Cardiac fibroblast (primary cell): ENCODE data around the gene SORCS3.

ENCODE experiments used
- DNase-seq, 2 donors: peaks; one replicate each; pipeline versions ENCODE4 v3.0.0 to v3.0.0-alpha.2; 2010; ENCODE audit warnings: low read depth in 2 of 2
- H3K4me3 ChIP-seq, 2 donors: replicated peaks in 1 of 2; 1 replicate in 1 of 2; 2 replicates in 1 of 2; pipeline ENCODE4 v1.5.1; 2011; ENCODE audit warnings: low read depth in 2 of 2, low read length in 2 of 2, mild to moderate bottlenecking in 2 of 2, moderate library complexity in 1 of 2
- CTCF ChIP-seq: IDR thresholded peaks from one replicate; pipeline ENCODE4 v1.5.1; 2011; ENCODE audit warnings: low read depth, mild to moderate bottlenecking, low read length, inconsistent platforms

The SORCS3 gene

GRCh38 chr10:104779701-104780100, 138.6 kb downstream of the SORCS3 start:
- no peak for TF ChIP-seq CTCF
- H3K4me3 ChIP-seq: no peak overlapping the region
- no peak for DNase-seq

GRCh38 chr10:104780165-104780564, 139.1 kb downstream of the SORCS3 start:
- TF ChIP-seq CTCF: no peak
- no peak for DNase-seq
- no peak overlapping the region for H3K4me3 ChIP-seq

DNA sequence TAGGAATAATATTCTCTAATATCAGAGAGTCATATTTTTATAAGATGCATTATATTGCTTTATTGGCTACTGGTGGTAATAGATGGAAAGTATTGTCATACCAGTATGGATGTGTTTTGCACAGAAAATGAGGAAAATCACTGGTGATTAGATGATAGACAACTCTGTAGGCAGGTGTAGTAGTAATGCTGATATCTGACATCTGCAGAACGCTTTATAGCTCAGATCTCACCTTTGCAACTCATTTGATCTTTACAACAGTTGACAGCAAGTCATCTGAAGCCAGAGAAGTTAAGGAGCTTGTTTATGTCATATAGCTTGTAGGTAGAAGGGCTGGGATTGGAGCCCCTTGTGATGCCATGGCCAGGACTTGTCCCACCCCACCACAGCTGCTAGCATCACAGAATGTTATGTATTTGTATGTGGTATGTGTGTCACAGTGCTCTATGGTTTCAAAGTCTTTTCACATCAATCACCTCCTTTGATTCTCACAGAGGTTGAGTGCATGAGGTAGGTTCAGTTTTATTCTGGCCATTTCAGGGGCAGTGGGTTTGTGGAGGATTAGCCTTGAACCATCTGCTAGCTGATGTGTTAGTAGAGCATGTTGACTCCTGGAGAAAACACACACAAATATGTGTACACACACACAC, 140.0 kb downstream of the SORCS3 start:
- H3K4me3 ChIP-seq: no peak overlapping the region
- no peak for DNase-seq
- no peak for TF ChIP-seq CTCF

DNA sequence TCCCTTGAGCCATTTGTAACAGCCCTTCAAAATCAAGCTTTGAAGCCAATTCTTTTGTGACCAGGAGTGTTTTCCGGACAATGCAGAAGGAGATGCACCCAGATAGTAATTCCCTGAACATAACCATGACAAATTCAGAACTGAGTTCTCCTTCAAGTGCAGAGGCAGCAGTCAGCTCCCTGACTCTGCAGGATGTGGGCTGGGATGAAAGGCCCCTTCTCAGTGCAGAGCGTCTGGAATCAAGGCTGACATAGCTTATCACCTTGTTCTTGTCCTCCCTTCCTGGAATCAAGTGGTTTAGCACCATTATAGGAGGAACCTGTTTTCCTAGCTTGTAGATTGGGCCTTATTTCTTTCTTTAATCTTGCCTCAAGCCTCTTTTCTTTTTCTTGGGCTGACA, 143.4 kb downstream of the SORCS3 start:
- DNase-seq: no peak
- no peak for TF ChIP-seq CTCF
- H3K4me3 ChIP-seq: no peak overlapping the region

DNA sequence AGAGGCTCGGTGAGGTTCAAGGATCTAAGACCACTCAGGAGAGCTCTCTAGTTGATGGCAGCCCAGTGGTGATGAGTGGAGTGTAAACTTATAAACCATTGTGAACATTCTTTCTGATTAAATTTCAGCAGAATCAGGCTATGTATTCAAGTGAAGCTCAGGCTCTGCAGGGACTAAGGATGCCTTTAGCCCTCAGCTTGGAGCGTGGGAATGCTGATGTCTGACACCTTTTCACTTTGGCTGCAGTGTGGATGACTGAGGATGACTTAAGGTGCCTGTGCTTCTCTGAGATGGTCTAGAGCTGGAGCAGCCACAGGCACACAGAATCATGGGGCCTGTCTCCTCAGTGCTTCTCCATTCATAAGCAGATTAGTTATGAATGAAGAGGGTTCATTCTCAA, 150.4 kb downstream of the SORCS3 start:
- TF ChIP-seq CTCF: no peak
- no peak overlapping the region for H3K4me3 ChIP-seq
- no peak for DNase-seq

DNA sequence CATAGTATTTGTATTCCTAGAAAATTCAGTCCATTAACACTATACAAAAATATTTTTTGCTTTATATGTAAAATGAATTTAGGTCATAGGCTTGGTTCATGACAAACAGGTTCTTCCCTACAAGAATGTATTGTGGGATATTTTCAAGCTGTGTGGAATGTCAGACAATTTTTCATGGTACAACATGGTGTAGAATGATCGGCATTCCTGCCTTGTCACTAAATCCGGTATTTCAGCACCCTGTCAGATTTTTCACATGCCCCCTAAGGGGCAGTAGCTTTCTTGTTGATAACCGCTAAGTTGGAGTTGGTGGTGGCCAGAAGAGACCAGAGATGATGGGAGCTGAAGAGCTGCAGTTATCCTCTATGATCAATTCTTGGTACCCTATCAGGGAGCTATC, 154.3 kb downstream of the SORCS3 start:
- H3K4me3 ChIP-seq: no peak overlapping the region
- DNase-seq: no peak
- no peak for TF ChIP-seq CTCF

DNA sequence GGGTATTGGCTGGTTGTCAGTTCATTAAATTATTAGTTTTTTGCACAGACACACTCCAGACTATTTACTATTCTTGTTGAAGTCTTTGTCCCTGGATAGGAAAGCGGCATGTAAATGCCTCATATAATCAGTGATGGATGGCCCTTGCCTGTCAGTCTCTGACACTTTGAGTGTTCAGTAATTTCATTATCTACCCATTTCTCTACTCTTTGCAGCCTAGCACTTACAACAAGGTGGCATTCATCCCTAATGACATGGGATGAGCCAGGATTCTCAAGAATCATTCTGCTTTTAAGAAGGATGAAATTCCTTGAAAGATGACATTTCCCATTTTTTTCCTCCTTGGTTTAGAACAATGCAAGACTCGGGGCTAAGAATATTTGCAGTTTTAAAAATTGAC, 155.7 kb downstream of the SORCS3 start:
- no peak overlapping the region for H3K4me3 ChIP-seq
- no peak for DNase-seq
- no peak for TF ChIP-seq CTCF
